GM12873 (cell line): Measurements from ENCODE around the gene WIPF2.

Source experiments
- TF ChIP-seq, protein P1 (sequence below): IDR thresholded peaks from 2 replicates; pipeline ENCODE4 v1.5.1; 2012; ENCODE audit warnings: low read depth, mild to moderate bottlenecking, moderate library complexity, low read length, control low read depth; ENCODE audit not compliant: insufficient read depth; ENCODE audit errors: missing control alignments

The WIPF2 gene

DNA sequence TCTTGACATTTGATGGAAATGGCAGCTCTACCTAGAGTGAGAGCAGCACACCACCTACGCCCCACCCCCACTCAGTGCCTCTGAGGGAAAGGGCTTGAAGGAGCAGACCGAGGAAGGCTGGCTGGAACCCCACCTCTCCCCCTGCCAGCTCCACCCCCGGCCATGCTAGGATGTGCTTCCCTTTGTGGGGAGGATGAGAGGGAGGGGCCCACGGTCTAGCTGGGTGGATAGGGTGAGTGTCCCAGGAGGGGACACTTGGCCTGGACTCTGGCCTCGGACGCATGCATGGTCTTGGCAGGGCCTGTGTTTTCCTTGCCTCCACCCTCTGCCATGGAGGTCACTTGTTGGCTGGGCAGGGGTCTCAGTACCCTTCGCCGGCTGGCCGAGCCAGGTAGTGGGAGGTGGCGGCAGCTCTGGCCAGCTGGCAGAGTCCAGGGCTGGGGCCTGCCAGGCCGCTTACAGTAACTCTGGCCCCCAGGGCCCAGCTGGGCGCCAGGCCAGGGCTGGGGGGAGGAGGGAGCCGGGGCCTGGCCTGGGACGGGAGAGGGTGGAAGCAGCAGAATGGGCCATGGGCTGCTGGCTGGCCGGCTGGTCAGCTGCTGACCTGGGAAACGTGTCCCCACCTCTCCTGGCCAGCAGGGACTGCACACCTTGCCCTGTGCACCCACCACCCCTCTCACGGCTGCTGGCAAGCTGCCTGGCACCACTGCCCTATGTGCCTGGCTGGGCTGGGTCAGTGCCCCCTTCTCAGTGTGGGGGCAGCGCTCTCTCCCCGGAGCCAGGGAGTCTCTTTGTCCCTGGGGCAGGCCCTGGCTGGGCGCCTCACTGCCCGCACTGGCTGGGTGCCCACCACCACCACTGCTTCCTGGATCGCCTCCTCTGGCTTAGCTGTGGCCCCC, 112.9 kb downstream of the WIPF2 start:
- TF ChIP-seq, protein P1, sequence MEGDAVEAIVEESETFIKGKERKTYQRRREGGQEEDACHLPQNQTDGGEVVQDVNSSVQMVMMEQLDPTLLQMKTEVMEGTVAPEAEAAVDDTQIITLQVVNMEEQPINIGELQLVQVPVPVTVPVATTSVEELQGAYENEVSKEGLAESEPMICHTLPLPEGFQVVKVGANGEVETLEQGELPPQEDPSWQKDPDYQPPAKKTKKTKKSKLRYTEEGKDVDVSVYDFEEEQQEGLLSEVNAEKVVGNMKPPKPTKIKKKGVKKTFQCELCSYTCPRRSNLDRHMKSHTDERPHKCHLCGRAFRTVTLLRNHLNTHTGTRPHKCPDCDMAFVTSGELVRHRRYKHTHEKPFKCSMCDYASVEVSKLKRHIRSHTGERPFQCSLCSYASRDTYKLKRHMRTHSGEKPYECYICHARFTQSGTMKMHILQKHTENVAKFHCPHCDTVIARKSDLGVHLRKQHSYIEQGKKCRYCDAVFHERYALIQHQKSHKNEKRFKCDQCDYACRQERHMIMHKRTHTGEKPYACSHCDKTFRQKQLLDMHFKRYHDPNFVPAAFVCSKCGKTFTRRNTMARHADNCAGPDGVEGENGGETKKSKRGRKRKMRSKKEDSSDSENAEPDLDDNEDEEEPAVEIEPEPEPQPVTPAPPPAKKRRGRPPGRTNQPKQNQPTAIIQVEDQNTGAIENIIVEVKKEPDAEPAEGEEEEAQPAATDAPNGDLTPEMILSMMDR: no peak
